ENCODE data around the gene AJAP1.
"Not testable (repeated sequence)": the region's sequence is repeated elsewhere in the genome, so short reads cannot be mapped to it uniquely, and the experiment has no call there.

AJAP1 gene

GRCh38 chr1:4653796-4654725, at the start of gene AJAP1:
Gene AJAP1 (plus strand): TSS chr1:4654609. CDS start chr1:4655426, 817 bp downstream.
- no peak for DNase-seq

GRCh38 chr1:4605158-4605557, 49.3 kb upstream of the AJAP1 start:
- peak; percentile 44 for DNase-seq

- no peak for DNase-seq
These were observed 42.7 kb upstream of the AJAP1 start for GRCh38 chr1:4611563-4612341.

GRCh38 chr1:4612991-4613390, 41.4 kb upstream of the AJAP1 start:
- peak; percentile 65 for DNase-seq

GRCh38 chr1:4613606-4614370, 40.6 kb upstream of the AJAP1 start:
- no peak for DNase-seq

GRCh38 chr1:4614371-4615137, 39.9 kb upstream of the AJAP1 start:
- DNase-seq = no peak

- DNase-seq = no peak
These were observed 39.3 kb upstream of the AJAP1 start for GRCh38 chr1:4615138-4615470.

- no peak for DNase-seq
These were observed 38.9 kb upstream of the AJAP1 start for GRCh38 chr1:4615501-4615900.

GRCh38 chr1:4616831-4617465, 37.5 kb upstream of the AJAP1 start:
- DNase-seq = no peak

GRCh38 chr1:4617506-4617905, 36.9 kb upstream of the AJAP1 start:
- no peak for DNase-seq

GRCh38 chr1:4618827-4619226, 35.6 kb upstream of the AJAP1 start:
- not testable (repeated sequence) for DNase-seq

GRCh38 chr1:4621646-4622045, 32.8 kb upstream of the AJAP1 start:
- no peak for DNase-seq

GRCh38 chr1:4622821-4623220, 31.6 kb upstream of the AJAP1 start:
- DNase-seq = no peak

- no peak for DNase-seq
These were observed 30.2 kb upstream of the AJAP1 start for GRCh38 chr1:4624141-4624715.

GRCh38 chr1:4624801-4625200, 29.6 kb upstream of the AJAP1 start:
- DNase-seq = no peak

- DNase-seq = no peak
These were observed 28.3 kb upstream of the AJAP1 start for GRCh38 chr1:4626061-4626460.

GRCh38 chr1:4626560-4627319, 27.7 kb upstream of the AJAP1 start:
- no peak for DNase-seq

GRCh38 chr1:4627353-4627752, 27.1 kb upstream of the AJAP1 start:
- DNase-seq = no peak

- no peak for DNase-seq
These were observed 25.4 kb upstream of the AJAP1 start for GRCh38 chr1:4628992-4629391.

GRCh38 chr1:4630561-4630960, 23.8 kb upstream of the AJAP1 start:
- no peak for DNase-seq

- DNase-seq = no peak
These were observed 23.1 kb upstream of the AJAP1 start for GRCh38 chr1:4631321-4631720.

Measured in DMS79 treated with DMSO at 0.1 percent for 48 hours (cell line).